Breast epithelium (tissue), 3 donors: ENCODE data around the gene STIM2.

Experiments
- CTCF ChIP-seq, 3 donors: fragments of 450-650 bp; IDR thresholded peaks; one replicate each; pipeline ENCODE4 v1.5.1; 2016 to 2017; ENCODE audit warnings: antibody characterized with exemption in 3 of 3, mild to moderate bottlenecking in 3 of 3, moderate library complexity in 3 of 3
- POLR2A ChIP-seq: fragments of 450-650 bp; IDR thresholded peaks from one replicate; pipeline ENCODE4 v1.6.1; 2016; ENCODE audit warnings: antibody characterized with exemption, mild to moderate bottlenecking, moderate library complexity

DNA sequence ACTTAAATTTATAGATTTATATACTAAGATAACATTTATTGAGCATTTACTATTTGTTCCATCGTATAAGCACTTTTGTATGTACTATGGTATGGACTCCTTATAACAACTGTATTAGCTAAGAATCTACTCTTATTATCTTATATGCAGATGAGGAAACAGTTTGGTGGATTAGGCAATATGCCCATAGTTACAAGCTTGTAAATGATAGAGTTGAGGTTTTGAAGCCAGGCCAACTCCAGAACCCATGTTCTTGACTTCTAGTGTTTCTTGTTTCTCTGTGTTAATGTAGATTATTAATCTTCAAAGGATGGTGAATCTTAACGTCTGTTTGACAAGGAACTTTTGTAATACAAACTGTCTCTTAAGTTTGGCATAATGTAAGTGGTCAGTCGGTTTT lies 71.3 kb downstream of the STIM2 start:
- TF ChIP-seq CTCF (IDR thresholded peaks at IDR 0.05) (no peak), POLR2A (no peak)
